H1 (cell line): ENCODE data around the gene ATP7A. TPM values are rescaled to one million over a fixed set of nuclear protein-coding genes. Genes with fewer than 3 reads are reported as not detected.

ENCODE experiments used
- CTCF ChIA-PET: fragments of 300-600 bp; sonication (Branson Sonifier 250); formaldehyde crosslinking; loops from one replicate; lab custom pipeline; 2021; ENCODE audit not compliant: partially characterized antibody; lab: Charles Lee
- POLR2A ChIA-PET: fragments of 300-600 bp; sonication (Branson Sonifier 250); formaldehyde crosslinking; loops from one replicate; lab custom pipeline; 2021; ENCODE audit warnings: inconsistent platforms; ENCODE audit not compliant: partially characterized antibody; lab: Charles Lee
- DNase-seq, 2 experiments: peaks; one replicate each; pipeline versions ENCODE4 v3.0.0 to v3.0.0-alpha.2; 2010 to 2022; ENCODE audit warnings: low spot score in 2 of 2, low read depth in 1 of 2, mixed read lengths in 1 of 2
- FAIRE-seq: peaks from 2 replicates; lab custom pipeline; 2011; peaks lifted over from hg19 to GRCh38; lab: Jason Lieb, UNC
- H2AFZ ChIP-seq: 2 replicates; pipeline ENCODE4 v1.8.1; 2012; ENCODE audit warnings: low read length, inconsistent platforms
- H2AK5ac ChIP-seq: 2 replicates; pipeline ENCODE4 v1.6.1; 2013; ENCODE audit warnings: low read depth, low read length
- H2BK120ac ChIP-seq: replicated peaks from 2 replicates; pipeline ENCODE3; 2013; ENCODE audit warnings: low read depth, low read length, inconsistent platforms
- H2BK12ac ChIP-seq: 2 replicates; pipeline ENCODE4 v1.6.1; 2013; ENCODE audit warnings: low read depth, low read length
- H2BK15ac ChIP-seq: 2 replicates; pipeline ENCODE4 v1.6.1; 2013; ENCODE audit warnings: low read length
- H2BK20ac ChIP-seq: 2 replicates; pipeline ENCODE4 v1.6.1; 2013; ENCODE audit warnings: low read length
- H2BK5ac ChIP-seq: 2 replicates; pipeline ENCODE4 v1.6.1; 2013; ENCODE audit warnings: low read depth, low read length
- H3K14ac ChIP-seq: 2 replicates; pipeline ENCODE4 v1.6.1; 2013; ENCODE audit warnings: inconsistent platforms; ENCODE audit not compliant: insufficient read length
- H3K18ac ChIP-seq: 2 replicates; pipeline ENCODE4 v1.6.1; 2013; ENCODE audit warnings: low read length; ENCODE audit errors: extremely low read depth
- H3K23ac ChIP-seq: 2 replicates; pipeline ENCODE4 v1.6.1; 2013; ENCODE audit warnings: inconsistent platforms; ENCODE audit not compliant: insufficient read length
- H3K23me2 ChIP-seq: 2 replicates; pipeline ENCODE4 v1.6.1; 2013; ENCODE audit warnings: low read depth, low read length
- H3K27ac ChIP-seq: 2 replicates; pipeline ENCODE4 v1.6.1; 2011; ENCODE audit warnings: low read depth, low read length, inconsistent platforms
- H3K27me3 ChIP-seq, 4 experiments: replicated peaks in 1 of 4; 1 replicate in 1 of 4; 2 replicates in 3 of 4; pipeline versions ENCODE4 v1.6.1 to v1.8.1; 2011 to 2013; ENCODE audit warnings: low read length in 3 of 4, mild to moderate bottlenecking in 3 of 4, inconsistent platforms in 2 of 4, mixed read lengths in 2 of 4, moderate library complexity in 1 of 4; ENCODE audit not compliant: control insufficient read depth in 3 of 4, insufficient read depth in 3 of 4; ENCODE audit errors: extremely low read depth in 1 of 4
- H3K36me3 ChIP-seq, 4 experiments: 2 replicates each; pipeline versions ENCODE4 v1.6.1 to v1.8.1; 2011 to 2013; ENCODE audit warnings: mild to moderate bottlenecking in 4 of 4, low read length in 3 of 4, moderate library complexity in 2 of 4, control low read depth in 1 of 4, inconsistent platforms in 1 of 4; ENCODE audit not compliant: insufficient read depth in 4 of 4, control insufficient read depth in 2 of 4
- H3K4ac ChIP-seq: replicated peaks from 2 replicates; pipeline ENCODE3; 2013; ENCODE audit warnings: low read length, low read depth, mixed read lengths, inconsistent platforms; ENCODE audit not compliant: insufficient read length
- H3K4me1 ChIP-seq, 4 experiments: replicated peaks in 1 of 4; 1 replicate in 1 of 4; 2 replicates in 3 of 4; pipeline versions ENCODE4 v1.6.1 to v1.8.1; 2011 to 2013; ENCODE audit warnings: low read length in 3 of 4, inconsistent platforms in 2 of 4, mixed read lengths in 1 of 4; ENCODE audit not compliant: insufficient read depth in 4 of 4, control insufficient read depth in 3 of 4
- H3K4me2 ChIP-seq, 2 experiments: 2 replicates each; pipeline versions ENCODE4 v1.6.1 to v1.8.1; 2011 to 2013; ENCODE audit warnings: low read depth in 2 of 2, low read length in 2 of 2, control low read depth in 1 of 2, inconsistent platforms in 1 of 2, mild to moderate bottlenecking in 1 of 2; ENCODE audit not compliant: insufficient read depth in 1 of 2
- H3K4me3 ChIP-seq, 4 experiments: fragments of 200-600, 300-600 bp in 1 of 4; sonication (generic), shearing (Covaris generic), sonication (Bioruptor Twin) in 1 of 4; 2 replicates each; pipeline versions ENCODE4 v1.5.1 to v1.8.1; 2011 to 2016; ENCODE audit warnings: low read length in 4 of 4, low read depth in 3 of 4, control low read depth in 2 of 4, inconsistent platforms in 2 of 4, mild to moderate bottlenecking in 2 of 4, mixed read lengths in 1 of 4, moderate library complexity in 1 of 4; ENCODE audit not compliant: insufficient read depth in 2 of 4; ENCODE audit errors: extremely low read depth in 1 of 4
- H3K56ac ChIP-seq: replicated peaks from 2 replicates; pipeline ENCODE3; 2013; ENCODE audit warnings: low read depth, mild to moderate bottlenecking, mixed read lengths, low read length, inconsistent platforms; ENCODE audit not compliant: insufficient read length
- H3K79me1 ChIP-seq: 2 replicates; pipeline ENCODE4 v1.6.1; 2013; ENCODE audit warnings: low read depth, low read length, control low read depth
- H3K79me2 ChIP-seq, 2 experiments: 2 replicates each; pipeline versions ENCODE4 v1.6.1 to v1.8.1; 2012 to 2013; ENCODE audit warnings: low read length in 2 of 2, mild to moderate bottlenecking in 2 of 2, inconsistent platforms in 1 of 2; ENCODE audit not compliant: insufficient read depth in 2 of 2, control insufficient read depth in 1 of 2
- H3K9ac ChIP-seq, 4 experiments: replicated peaks in 1 of 4; 1 replicate in 1 of 4; 2 replicates in 3 of 4; pipeline versions ENCODE4 v1.6.1 to v1.8.1; 2011 to 2013; ENCODE audit warnings: low read depth in 3 of 4, low read length in 3 of 4, control low read depth in 2 of 4, mild to moderate bottlenecking in 2 of 4, moderate library complexity in 2 of 4, inconsistent platforms in 1 of 4; ENCODE audit errors: extremely low read depth in 1 of 4
- H3K9me3 ChIP-seq, 2 experiments: 2 replicates each; pipeline versions ENCODE4 v1.6.1 to v1.8.1; 2012 to 2013; ENCODE audit warnings: mild to moderate bottlenecking in 2 of 2, moderate library complexity in 2 of 2, control low read depth in 1 of 2, inconsistent platforms in 1 of 2, low read depth in 1 of 2, low read length in 1 of 2, mixed read lengths in 1 of 2; ENCODE audit not compliant: insufficient read depth in 2 of 2
- H4K20me1 ChIP-seq, 2 experiments: replicated peaks in 1 of 2; 2 replicates each; pipeline versions ENCODE3 to v1.8.1; 2011 to 2013; ENCODE audit warnings: inconsistent platforms in 2 of 2, low read length in 2 of 2, mild to moderate bottlenecking in 1 of 2; ENCODE audit not compliant: insufficient read depth in 2 of 2, control insufficient read depth in 1 of 2
- H4K5ac ChIP-seq: 2 replicates; pipeline ENCODE4 v1.6.1; 2013; ENCODE audit warnings: low read length, low read depth, mixed read lengths, inconsistent platforms; ENCODE audit not compliant: insufficient read length
- H4K8ac ChIP-seq: 2 replicates; pipeline ENCODE4 v1.8.0; 2013; ENCODE audit warnings: mild to moderate bottlenecking, moderate library complexity, low read length, inconsistent platforms; ENCODE audit not compliant: insufficient read depth; ENCODE audit errors: extremely low read depth
- H4K91ac ChIP-seq: replicated peaks from 2 replicates; pipeline ENCODE3; 2013; ENCODE audit warnings: low read length, mixed read lengths, inconsistent platforms; ENCODE audit not compliant: insufficient read length
- HDAC6 ChIP-seq: IDR thresholded peaks from one replicate; pipeline ENCODE4 v1.7.1; 2012; ENCODE audit warnings: low read depth, mild to moderate bottlenecking, inconsistent platforms, low read length, moderate library complexity
- WGBS, 2 experiments: shearing (Covaris generic) in 1 of 2; methylation state at CpG; one replicate each; pipeline versions ENCODE4 v1.1.6 to v1.1.7; 2013 to 2015; ENCODE audit warnings: low lambda C conversion rate in 2 of 2, mixed read lengths in 2 of 2, inconsistent platforms in 1 of 2, low coverage in 1 of 2, missing lambda C conversion rate in 1 of 2; ENCODE audit not compliant: insufficient replicate concordance in 2 of 2, insufficient coverage in 1 of 2, insufficient read length in 1 of 2; ENCODE audit errors: extremely low coverage in 1 of 2, missing lambda C conversion rate in 1 of 2; 5-methylcytosine and 5-hydroxymethylcytosine counted together
- polyA plus RNA-seq, 7 experiments: library from polyadenylated mRNA; depleted of rRNA in 3 of 7; stranded (reverse) in 5 of 7; unstranded in 2 of 7; fragments of >200 nt in 5 of 7; fragments of 200-250 nt in 2 of 7; gene quantifications; 1 replicate in 5 of 7; 2 replicates in 1 of 7; 4 replicates in 1 of 7; pipeline versions ENCODE4 v1.2.1 to v1.2.3, GENCODE V29; 2011 to 2013; ENCODE audit warnings: missing spikeins in 2 of 7, mixed read lengths in 2 of 7
- total RNA-seq: library from RNA; stranded (reverse); fragmentation: NEBNext Ultra II Directional; extraction: Animal tissue kit (Norgen Biotek cat#: 25700); gene quantifications from 2 replicates; pipeline ENCODE4 v1.2.1, GENCODE V29; 2021

The ATP7A gene
- total and polyA plus RNA-seq, 2 of the 8 experiments (the other 6 are each of a cell fraction or from before 2014, with no cell fraction given) = 0.73 to 2.8 TPM

- Histone ChIP-seq H3K79me2 (no peaks in the 10 kb centered on the region), H3K9ac (no peak overlapping the region), H2BK20ac (no peak overlapping the region), H3K18ac (no peak overlapping the region), H3K36me3 (no peaks in the 10 kb centered on the region), H3K9me3 (no peaks in the 10 kb centered on the region)
- TF ChIP-seq HDAC6 = no peak
- TF ChIP-seq, all 59 proteins: peak for 0
- no peak overlapping the region for H3K23ac ChIP-seq
- H3K4ac ChIP-seq = no peak overlapping the region
- no peak for DNase-seq
- no peak overlapping the region for H2BK12ac ChIP-seq
- no peak overlapping the region for H3K27ac ChIP-seq
- H2BK5ac ChIP-seq = no peak overlapping the region
- FAIRE-seq = no peak
- H3K4me2 ChIP-seq = no peak overlapping the region
- no peak overlapping the region for H3K4me3 ChIP-seq
- H3K27me3 ChIP-seq = no peaks in the 10 kb centered on the region
- no peaks in the 10 kb centered on the region for H3K23me2 ChIP-seq
- H2BK120ac ChIP-seq = no peak overlapping the region
- no peaks in the 10 kb centered on the region for H3K79me1 ChIP-seq
- no peak overlapping the region for H2AFZ ChIP-seq
- no peak overlapping the region for H3K14ac ChIP-seq
- POLR2A ChIA-PET = no interaction called here
- no peaks in the 10 kb centered on the region for H4K20me1 ChIP-seq
- WGBS, 2 experiments = 77% methylated on average over 1 of the region's 1 CpG; no CpG with 5 or more reads in 1 of the 2 experiments
- no peak overlapping the region for H2AK5ac ChIP-seq
- H4K5ac ChIP-seq = no peak overlapping the region
- CTCF ChIA-PET = interaction anchor here (0.6 to 2.1 kb wide), 2 partner anchors 13 to 568 kb away, joined by 4 to 8 read pairs; no protein-coding TSS in a partner anchor
- H3K56ac ChIP-seq = no peak overlapping the region
- H3K4me1 ChIP-seq = no peaks in the 10 kb centered on the region
- no peak overlapping the region for H4K91ac ChIP-seq
- H4K8ac ChIP-seq = no peak overlapping the region
- H2BK15ac ChIP-seq = no peak overlapping the region
Observed at GRCh38 chrX:78011846-78012245, 101.4 kb downstream of the ATP7A start.
